ENCODE data around the gene NPTN.
"Not testable (repeated sequence)": the region's sequence is repeated elsewhere in the genome, so short reads cannot be mapped to it uniquely, and the experiment has no call there.

The NPTN gene

DNA sequence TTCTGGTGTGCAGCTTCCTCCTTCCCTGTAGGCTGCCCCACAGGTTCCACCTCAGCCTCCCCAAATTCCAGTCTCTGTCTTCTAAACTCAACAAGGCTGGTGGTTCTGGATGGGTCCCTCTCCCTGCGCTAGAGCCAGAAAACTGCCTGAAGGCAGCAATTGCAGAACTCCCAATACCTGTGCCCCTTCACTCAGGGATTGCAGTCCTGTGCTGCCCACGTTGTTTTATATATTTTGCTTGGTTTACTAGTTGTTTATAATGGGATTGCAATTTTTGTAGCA, 14.8 kb upstream of the NPTN start:
- no peaks in the 10 kb centered on the region for H3K27me3 ChIP-seq (ENCODE audit: insufficient read depth, low read depth, severe bottlenecking)
- TF ChIP-seq, protein P1, sequence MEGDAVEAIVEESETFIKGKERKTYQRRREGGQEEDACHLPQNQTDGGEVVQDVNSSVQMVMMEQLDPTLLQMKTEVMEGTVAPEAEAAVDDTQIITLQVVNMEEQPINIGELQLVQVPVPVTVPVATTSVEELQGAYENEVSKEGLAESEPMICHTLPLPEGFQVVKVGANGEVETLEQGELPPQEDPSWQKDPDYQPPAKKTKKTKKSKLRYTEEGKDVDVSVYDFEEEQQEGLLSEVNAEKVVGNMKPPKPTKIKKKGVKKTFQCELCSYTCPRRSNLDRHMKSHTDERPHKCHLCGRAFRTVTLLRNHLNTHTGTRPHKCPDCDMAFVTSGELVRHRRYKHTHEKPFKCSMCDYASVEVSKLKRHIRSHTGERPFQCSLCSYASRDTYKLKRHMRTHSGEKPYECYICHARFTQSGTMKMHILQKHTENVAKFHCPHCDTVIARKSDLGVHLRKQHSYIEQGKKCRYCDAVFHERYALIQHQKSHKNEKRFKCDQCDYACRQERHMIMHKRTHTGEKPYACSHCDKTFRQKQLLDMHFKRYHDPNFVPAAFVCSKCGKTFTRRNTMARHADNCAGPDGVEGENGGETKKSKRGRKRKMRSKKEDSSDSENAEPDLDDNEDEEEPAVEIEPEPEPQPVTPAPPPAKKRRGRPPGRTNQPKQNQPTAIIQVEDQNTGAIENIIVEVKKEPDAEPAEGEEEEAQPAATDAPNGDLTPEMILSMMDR (IDR thresholded peaks at IDR 0.05; ENCODE audit: low read depth, low read length): no peak
- no peak for DNase-seq
- no peak overlapping the region for H3K27ac ChIP-seq
- H3K9me3 ChIP-seq (ENCODE audit: severe bottlenecking): no peaks in the 10 kb centered on the region
- no peak overlapping the region for H3K4me3 ChIP-seq (ENCODE audit: low read depth, low read length)
- no peaks in the 10 kb centered on the region for H3K36me3 ChIP-seq

DNA sequence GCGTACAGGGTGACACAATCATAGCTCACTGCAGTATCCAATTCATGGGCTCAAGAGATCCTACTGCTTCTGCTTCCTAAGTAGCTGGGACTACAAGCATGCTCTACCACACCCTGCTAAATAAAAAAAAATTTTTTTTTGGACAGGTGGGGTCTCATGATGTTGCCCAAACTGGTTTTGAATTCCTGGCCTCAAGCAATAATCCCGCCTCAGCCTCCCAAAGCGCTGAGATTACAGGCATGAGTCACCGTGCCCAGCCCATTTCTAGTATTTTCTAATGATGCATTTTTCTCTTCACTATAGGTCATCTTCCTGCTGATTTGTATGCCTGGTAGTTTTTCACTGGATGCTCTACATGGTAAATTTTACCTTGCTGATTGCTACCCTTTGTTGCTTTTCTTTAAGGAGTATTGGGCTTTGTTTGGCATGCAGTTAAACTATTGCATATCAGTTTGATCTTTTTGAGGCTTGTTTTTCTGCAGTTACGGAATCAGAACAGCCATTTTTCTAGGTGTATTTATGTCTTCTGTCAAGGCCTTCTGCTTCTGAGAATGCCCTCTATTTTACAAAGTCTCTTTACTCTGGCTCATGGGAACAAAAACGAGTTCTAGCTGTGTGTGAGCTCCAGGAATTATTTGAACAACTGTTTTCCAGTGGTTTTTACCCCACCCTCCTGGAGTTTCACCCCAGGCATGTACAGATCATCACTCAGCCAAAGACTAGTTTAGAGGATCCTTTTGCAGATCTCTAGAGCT, 14.2 kb upstream of the NPTN start:
- H3K9me3 ChIP-seq (ENCODE audit: severe bottlenecking): no peaks in the 10 kb centered on the region

DNA sequence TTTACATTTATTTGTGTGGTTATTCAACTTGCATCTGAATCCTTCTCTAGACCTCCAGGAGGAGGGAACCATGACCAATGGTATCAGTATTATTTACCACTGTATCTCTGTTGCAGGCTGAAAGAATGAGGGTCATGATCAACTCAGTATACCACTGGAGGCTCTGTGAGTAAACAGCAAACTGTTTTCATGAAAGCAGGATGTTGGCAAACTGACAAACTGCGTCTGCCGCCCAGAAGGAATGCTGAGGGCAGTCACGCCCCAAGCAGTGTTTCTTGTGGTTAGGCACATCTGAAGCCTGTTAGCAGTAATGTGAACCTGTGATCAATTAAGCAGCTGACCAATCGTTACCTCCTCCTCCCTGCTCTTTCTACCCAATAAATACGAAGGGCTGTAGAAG, 6.3 kb upstream of the NPTN start:
- not testable (repeated sequence) for DNase-seq; H3K9me3 ChIP-seq (ENCODE audit: severe bottlenecking); H3K27ac ChIP-seq; H3K36me3 ChIP-seq; H3K4me3 ChIP-seq (ENCODE audit: low read depth, low read length); H3K27me3 ChIP-seq (ENCODE audit: insufficient read depth, low read depth, severe bottlenecking)

More for the DNA sequence above, 14.2 kb upstream of the NPTN start:
- Histone ChIP-seq H3K27ac (no peak overlapping the region), H3K4me3 (ENCODE audit: low read depth, low read length) (no peak overlapping the region), H3K27me3 (ENCODE audit: insufficient read depth, low read depth, severe bottlenecking) (no peaks in the 10 kb centered on the region), H3K36me3 (no peaks in the 10 kb centered on the region)
- TF ChIP-seq, protein P1 (IDR thresholded peaks at IDR 0.05; ENCODE audit: low read depth, low read length): no peak
- no peak for DNase-seq

DNA sequence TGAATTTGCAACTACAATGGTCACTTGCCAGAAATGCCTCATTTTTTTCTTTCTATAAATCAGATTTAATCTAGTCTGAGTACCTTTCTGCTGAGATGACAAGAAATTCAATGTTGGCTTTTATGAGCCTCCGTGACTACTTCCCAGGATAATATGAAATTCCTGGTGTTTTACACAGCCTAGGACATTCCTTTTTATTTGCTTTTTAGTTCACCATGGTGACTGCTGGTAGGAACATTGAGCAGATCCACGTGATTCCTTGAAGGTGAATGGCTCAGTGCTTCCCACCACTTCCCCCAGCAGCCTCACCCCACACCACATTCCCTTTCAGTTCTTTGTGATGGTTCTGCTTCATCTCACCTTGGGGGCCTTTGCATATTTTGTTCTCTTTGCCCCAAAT, 4.3 kb upstream of the NPTN start:
- DNase-seq: no peak
- no peaks in the 10 kb centered on the region for H3K27me3 ChIP-seq (ENCODE audit: insufficient read depth, low read depth, severe bottlenecking)
- H3K4me3 ChIP-seq (ENCODE audit: low read depth, low read length): no peak overlapping the region
- no peak overlapping the region for H3K27ac ChIP-seq
- H3K9me3 ChIP-seq (ENCODE audit: severe bottlenecking): peaks cover 7% of the 10 kb centered on the region
- TF ChIP-seq, protein P1 (IDR thresholded peaks at IDR 0.05; ENCODE audit: low read depth, low read length): no peak
- no peaks in the 10 kb centered on the region for H3K36me3 ChIP-seq

DNA sequence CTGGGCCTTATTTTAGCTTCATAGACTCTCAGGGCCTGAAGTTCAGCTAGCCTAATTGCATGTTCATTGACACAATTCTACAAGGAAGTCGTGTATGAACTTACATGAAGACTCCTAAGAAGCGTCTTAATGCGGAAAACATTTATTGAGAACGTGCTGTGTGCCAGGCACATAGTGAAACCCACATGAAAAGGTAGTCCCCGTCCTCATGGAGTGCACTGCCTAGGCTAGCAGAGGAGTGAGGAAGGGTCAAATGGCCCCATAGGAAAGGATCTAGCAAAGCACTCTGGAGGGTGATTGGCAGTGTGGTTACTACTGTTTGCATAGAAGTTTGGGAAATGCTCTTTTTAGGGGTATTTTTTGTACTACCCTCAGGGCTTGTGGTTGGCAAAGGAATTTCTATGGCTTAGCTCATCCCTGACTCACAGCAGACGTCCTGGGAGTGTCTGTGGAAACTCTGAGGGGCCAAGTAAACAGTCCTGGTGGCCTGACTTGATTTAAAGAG, 854 bp upstream of the NPTN start:
- Histone ChIP-seq H3K27me3 (ENCODE audit: insufficient read depth, low read depth, severe bottlenecking) (no peaks in the 10 kb centered on the region), H3K4me3 (ENCODE audit: low read depth, low read length) (peak overlapping the region; percentile 88), H3K36me3 (no peaks in the 10 kb centered on the region), H3K27ac (peak overlapping the region; percentile 80), H3K9me3 (ENCODE audit: severe bottlenecking) (no peaks in the 10 kb centered on the region)
- no peak for DNase-seq
- TF ChIP-seq, protein P1 (IDR thresholded peaks at IDR 0.05; ENCODE audit: low read depth, low read length): no peak

DNA sequence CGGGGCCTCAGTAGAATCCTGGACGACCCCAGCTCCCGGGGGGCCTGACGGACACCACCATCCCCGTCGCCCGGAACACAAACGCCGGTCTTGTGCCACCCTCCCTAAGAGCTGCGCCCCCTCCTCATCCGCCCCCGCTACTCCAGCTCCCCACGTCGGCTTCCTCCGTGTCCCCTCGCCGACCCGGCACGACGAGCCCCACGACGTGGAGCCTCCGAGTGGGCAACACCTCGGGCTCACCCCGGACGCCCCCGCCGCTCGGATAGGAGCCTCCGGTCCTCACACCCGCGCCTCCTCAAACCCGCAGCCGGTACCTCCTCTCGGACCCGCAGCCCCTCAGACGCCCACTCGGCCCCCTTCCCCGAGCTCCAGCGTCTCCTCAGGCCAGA, 525 bp downstream of the NPTN start:
- H3K27me3 ChIP-seq (ENCODE audit: insufficient read depth, low read depth, severe bottlenecking): no peaks in the 10 kb centered on the region
- no peak for DNase-seq
- TF ChIP-seq, protein P1 (IDR thresholded peaks at IDR 0.05; ENCODE audit: low read depth, low read length): no peak
- H3K9me3 ChIP-seq (ENCODE audit: severe bottlenecking): no peaks in the 10 kb centered on the region
- peak overlapping the region; percentile 88 for H3K4me3 ChIP-seq (ENCODE audit: low read depth, low read length)
- H3K36me3 ChIP-seq: no peaks in the 10 kb centered on the region
- H3K27ac ChIP-seq: peak overlapping the region; percentile 64
